HepG2 (cell line): ENCODE results near the gene SH2D3A. TPM values are rescaled to one million over a fixed set of nuclear protein-coding genes. Genes with fewer than 3 reads are reported as not detected.
"Not testable (repeated sequence)": the region's sequence is repeated elsewhere in the genome, so short reads cannot be mapped to it uniquely, and the experiment has no call there.

Source experiments
- ATAC-seq: fragments of 200-7000 bp; cut with Tn5 transposase; 3 replicates; pipeline ENCODE4 v1.9.1; 2020; ENCODE audit warnings: mild to moderate bottlenecking, moderate library complexity
- BruUV-seq: library from RNA; stranded (reverse); fragments of 400-500 nt; replicated peaks from 2 replicates; lab custom pipeline; 2021; lab: Mats Ljungman, UMichigan
- CTCF ChIA-PET: fragments of 300-600 bp; formaldehyde crosslinking; extraction: SDS; loops from one replicate; lab custom pipeline; 2021; ENCODE audit warnings: low total read pairs, inconsistent platforms, low intra/inter-chr PET ratio; lab: Yijun Ruan, JAX
- POLR2A ChIA-PET: fragments of 350-600 bp; sonication (Branson Sonifier 250); formaldehyde crosslinking; loops from one replicate; lab custom pipeline; 2020; ENCODE audit warnings: antibody characterized with exemption, inconsistent platforms; lab: Yijun Ruan, JAX
- DNase-seq: peaks from one replicate; pipeline ENCODE4 v3.0.0-alpha.2; 2015; ENCODE audit warnings: low spot score
- FAIRE-seq: peaks from 3 replicates; lab custom pipeline; 2011; peaks lifted over from hg19 to GRCh38; lab: Jason Lieb, UNC
- H2AFZ ChIP-seq: one replicate; pipeline ENCODE4 v1.6.1; 2011; ENCODE audit warnings: low read length, inconsistent platforms
- H3K27ac ChIP-seq: fragments of 300-600 bp; 3 replicates; pipeline ENCODE4 v1.8.0; 2011; ENCODE audit warnings: mixed run types, mild to moderate bottlenecking, mixed read lengths, low read length, inconsistent platforms; ENCODE audit not compliant: insufficient read depth; ENCODE audit errors: extremely low read length
- H3K27me3 ChIP-seq, 2 experiments: fragments of 200-600 bp in 1 of 2; 2 replicates in 1 of 2; 3 replicates in 1 of 2; pipeline versions ENCODE4 v1.6.0 to v1.8.0; 2011; ENCODE audit warnings: low read length in 2 of 2, mild to moderate bottlenecking in 2 of 2, moderate library complexity in 2 of 2, inconsistent platforms in 1 of 2; ENCODE audit not compliant: insufficient read depth in 2 of 2, control insufficient read depth in 1 of 2
- H3K36me3 ChIP-seq, 2 experiments: fragments of 200-600 bp in 1 of 2; replicated peaks in 1 of 2; 2 replicates in 1 of 2; 3 replicates in 1 of 2; pipeline versions ENCODE4 v1.5.1 to v1.8.0; 2011; ENCODE audit warnings: low read length in 2 of 2, inconsistent platforms in 1 of 2; ENCODE audit not compliant: insufficient read depth in 2 of 2, control insufficient read depth in 1 of 2
- H3K4me1 ChIP-seq: 2 replicates; pipeline ENCODE4 v1.5.1; 2012; ENCODE audit warnings: low read length, inconsistent platforms; ENCODE audit not compliant: insufficient read depth
- H3K4me2 ChIP-seq: 2 replicates; pipeline ENCODE4 v1.6.0; 2011; ENCODE audit warnings: low read depth, low read length, inconsistent platforms
- H3K4me3 ChIP-seq, 3 experiments: fragments of 200-600 bp in 1 of 3; sonication (generic), shearing (Covaris generic) in 1 of 3; replicated peaks in 1 of 3; 2 replicates each; pipeline ENCODE4 v1.5.1; 2011 to 2016; ENCODE audit warnings: low read length in 3 of 3, inconsistent platforms in 2 of 3, low read depth in 2 of 3, mild to moderate bottlenecking in 2 of 3, control low read depth in 1 of 3, mixed read lengths in 1 of 3; ENCODE audit not compliant: insufficient read depth in 1 of 3
- H3K79me2 ChIP-seq: one replicate; pipeline ENCODE4 v1.6.1; 2011; ENCODE audit warnings: low read length, inconsistent platforms; ENCODE audit not compliant: insufficient read depth
- H3K9ac ChIP-seq: 2 replicates; pipeline ENCODE4 v1.6.0; 2011; ENCODE audit warnings: mild to moderate bottlenecking, low read depth, low read length, inconsistent platforms; ENCODE audit not compliant: insufficient read depth
- H3K9me3 ChIP-seq: 2 replicates; pipeline ENCODE4 v1.5.1; 2012; ENCODE audit warnings: mild to moderate bottlenecking, low read length
- H4K20me1 ChIP-seq: 2 replicates; pipeline ENCODE4 v1.6.0; 2011; ENCODE audit warnings: inconsistent platforms, mild to moderate bottlenecking, low read length, moderate library complexity; ENCODE audit not compliant: insufficient read depth
- IRF2 ChIP-seq: IDR thresholded peaks from 2 replicates; pipeline ENCODE4 v1.6.1; 2018; ENCODE audit warnings: missing genetic modification reagents, missing compliant biosample characterization
- MAFK ChIP-seq, 2 experiments: IDR thresholded peaks in 1 of 2; conservative IDR thresholded peaks in 1 of 2; 2 replicates each; pipeline ENCODE4 v1.6.1; 2011; ENCODE audit warnings: improper control_type of control experiment in 2 of 2, low read length in 2 of 2
- PCBP2 ChIP-seq: fragments of 200-400 bp; formaldehyde crosslinking; optimal IDR thresholded peaks from 2 replicates; pipeline ENCODE3; 2018; ENCODE audit warnings: low read length, low read depth; ENCODE audit not compliant: poor library complexity, severe bottlenecking
- POLR2G ChIP-seq: fragments of 200-400 bp; formaldehyde crosslinking; IDR thresholded peaks from 2 replicates; pipeline ENCODE4 v1.6.1; 2018; ENCODE audit warnings: mild to moderate bottlenecking, low read depth, low read length, moderate library complexity
- WGBS: methylation state at CpG from one replicate; pipeline ENCODE4 v1.1.6; 2017; ENCODE audit warnings: low lambda C conversion rate; 5-methylcytosine and 5-hydroxymethylcytosine counted together
- in situ Hi-C: cut with HindIII; loops from 2 replicates; pipeline ENCODE4 v1.10.0; 2017; ENCODE audit warnings: low pct_unique_long_range_greater_than_20kb; ENCODE audit not compliant: extremely low pct_ligation_motif_present
- intact Hi-C: fragments of 100-400 bp; cut with micrococcal nuclease; formaldehyde crosslinking; loops from one replicate; pipeline ENCODE4 v1.10.0; 2022; ENCODE audit not compliant: unreplicated experiment
- polyA plus RNA-seq, 8 experiments: library from polyadenylated mRNA; depleted of rRNA in 3 of 8; stranded (reverse) in 7 of 8; unstranded in 1 of 8; fragments of >200 nt; fragmentation: Illumina TruSeq in 4 of 8; extraction: Trizol in 4 of 8; gene quantifications; 2 replicates each; pipeline versions ENCODE4 v1.2.1 to v1.2.3, GENCODE V29; 2011 to 2016; ENCODE audit warnings: low read depth in 4 of 8, missing spikeins in 1 of 8, mixed read lengths in 1 of 8; ENCODE audit not compliant: insufficient read depth in 1 of 8
- total RNA-seq, 5 experiments: library from RNA; depleted of rRNA; stranded (reverse); fragments of >200 nt; fragmentation: Illumina TruSeq; extraction: Trizol; gene quantifications; 2 replicates each; pipeline ENCODE4 v1.2.3, GENCODE V29; 2016; ENCODE audit warnings: low read depth in 1 of 5
- TF ChIP-seq, protein P1 (sequence below): sonication (generic); formaldehyde crosslinking; IDR thresholded peaks from 2 replicates; pipeline ENCODE4 v1.5.0; 2020; ENCODE audit warnings: mild to moderate bottlenecking, missing genetic modification reagents

Gene SH2D3A
- total and polyA plus RNA-seq, 2 of the 13 experiments (the other 11 are each of a cell fraction or from before 2014, with no cell fraction given) = 1.0 to 2.2 TPM

DNA sequence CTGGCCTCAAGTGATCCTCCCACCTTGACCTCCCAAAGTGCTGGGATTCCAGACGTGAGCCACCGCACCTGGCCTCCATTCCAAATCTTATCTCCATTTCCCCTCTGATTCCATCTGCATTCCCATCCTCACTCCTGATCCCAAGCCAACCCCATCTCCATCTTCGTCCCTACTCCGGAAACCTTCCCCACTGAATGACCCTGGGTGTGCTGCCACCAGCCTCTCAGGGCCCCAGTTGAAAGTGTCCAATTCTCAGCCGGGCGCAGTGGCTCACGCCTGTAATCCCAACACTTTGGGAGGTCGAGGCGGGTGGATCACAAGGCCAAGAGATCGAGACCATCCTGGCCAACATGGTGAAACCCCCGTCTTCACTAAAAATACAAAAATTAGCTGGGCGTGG is 58.3 kb downstream of the SH2D3A start:
- not testable (repeated sequence) for FAIRE-seq
- POLR2A ChIA-PET = interaction anchor here (0.7 to 0.9 kb wide), 3 partner anchors 12 to 24 kb away, joined by 3 to 4 read pairs (median 3); partner anchors contain the start of gene C3

GRCh38 chr19:6708346-6708745 is 58.9 kb downstream of the SH2D3A start:
- CTCF ChIA-PET = no interaction called here
- H4K20me1 ChIP-seq = peaks cover 74% of the 10 kb centered on the region
- in situ Hi-C loops = no loop called here
- no peak overlapping the region for H2AFZ ChIP-seq
- TF ChIP-seq, protein P1, sequence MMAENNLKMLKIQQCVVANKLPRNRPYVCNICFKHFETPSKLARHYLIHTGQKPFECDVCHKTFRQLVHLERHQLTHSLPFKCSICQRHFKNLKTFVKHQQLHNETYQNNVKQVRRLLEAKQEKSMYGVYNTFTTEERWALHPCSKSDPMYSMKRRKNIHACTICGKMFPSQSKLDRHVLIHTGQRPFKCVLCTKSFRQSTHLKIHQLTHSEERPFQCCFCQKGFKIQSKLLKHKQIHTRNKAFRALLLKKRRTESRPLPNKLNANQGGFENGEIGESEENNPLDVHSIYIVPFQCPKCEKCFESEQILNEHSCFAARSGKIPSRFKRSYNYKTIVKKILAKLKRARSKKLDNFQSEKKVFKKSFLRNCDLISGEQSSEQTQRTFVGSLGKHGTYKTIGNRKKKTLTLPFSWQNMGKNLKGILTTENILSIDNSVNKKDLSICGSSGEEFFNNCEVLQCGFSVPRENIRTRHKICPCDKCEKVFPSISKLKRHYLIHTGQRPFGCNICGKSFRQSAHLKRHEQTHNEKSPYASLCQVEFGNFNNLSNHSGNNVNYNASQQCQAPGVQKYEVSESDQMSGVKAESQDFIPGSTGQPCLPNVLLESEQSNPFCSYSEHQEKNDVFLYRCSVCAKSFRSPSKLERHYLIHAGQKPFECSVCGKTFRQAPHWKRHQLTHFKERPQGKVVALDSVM = peak; percentile 37; the same call in 1 of the 2 replicates
- TF ChIP-seq IRF2 (CRISPR knock-in tag) (no peak), MAFK (conservative IDR thresholded peaks at IDR 0.05 in 1 of 2, IDR thresholded peaks at IDR 0.05 in 1 of 2; ENCODE audit: low read length in 2 of 2) (no peak), PCBP2 (peak; percentile 30)
- TF ChIP-seq, all 625 proteins: peak for 2
- no TSS peak for BruUV-seq
- no peaks in the 10 kb centered on the region for H3K9me3 ChIP-seq
- no peak overlapping the region for H3K9ac ChIP-seq
- POLR2A ChIA-PET = interaction anchor here (0.7 to 0.9 kb wide), 2 partner anchors 17 to 24 kb away, joined by 3 to 4 read pairs; no protein-coding TSS in a partner anchor
- no peak for DNase-seq
- peaks cover 33 to 88% of the 10 kb centered on the region in 2 experiments for H3K36me3 ChIP-seq
- no peak overlapping the region for H3K4me2 ChIP-seq
- H3K4me1 ChIP-seq = 0 out of 2 replicates have a peak, but pooled peaks cover 23% of the 10 kb centered on the region
- no peaks in the 10 kb centered on the region for H3K79me2 ChIP-seq
- no peaks in the 10 kb centered on the region for H3K27me3 ChIP-seq
- no peak overlapping the region for H3K27ac ChIP-seq
- no peak for ATAC-seq
- intact Hi-C loops = no loop called here
- FAIRE-seq = no peak
- no peak overlapping the region for H3K4me3 ChIP-seq
- 98% methylated on average over 3 of the region's 3 CpGs for WGBS

More for the DNA sequence above, 58.3 kb downstream of the SH2D3A start:
- H3K9me3 ChIP-seq, BruUV-seq, H3K9ac ChIP-seq, H3K4me3 ChIP-seq, H3K79me2 ChIP-seq, in situ Hi-C loops, H3K27ac ChIP-seq, H2AFZ ChIP-seq, H3K27me3 ChIP-seq, CTCF ChIA-PET, DNase-seq, ATAC-seq, intact Hi-C loops, H3K4me2 ChIP-seq: not testable (repeated sequence)
- peaks cover 33 to 83% of the 10 kb centered on the region in 2 experiments for H3K36me3 ChIP-seq
- peaks cover 70% of the 10 kb centered on the region for H4K20me1 ChIP-seq
- 97% methylated on average over 12 of the region's 12 CpGs for WGBS
- TF ChIP-seq POLR2G = peak; percentile 38
- 0 out of 2 replicates have a peak, but pooled peaks cover 23% of the 10 kb centered on the region for H3K4me1 ChIP-seq
